Prostate gland (tissue), 2 donors: Measurements from ENCODE around the gene DHFR.

Experiments
- POLR2A ChIP-seq: fragments of 450-650 bp; IDR thresholded peaks from one replicate; pipeline ENCODE4 v1.6.1; 2016; ENCODE audit warnings: antibody characterized with exemption, mild to moderate bottlenecking
- POLR2AphosphoS5 ChIP-seq: sonication (generic); formaldehyde crosslinking; IDR thresholded peaks from one replicate; pipeline ENCODE4 v1.6.1; 2017; ENCODE audit warnings: antibody characterized with exemption
- TF ChIP-seq, protein P1 (sequence below), 4 experiments: fragments of 200-600 bp in 2 of 4; fragments of 450-650 bp in 2 of 4; sonication (generic) in 2 of 4; IDR thresholded peaks; 1 replicate in 3 of 4; 2 replicates in 1 of 4; pipeline ENCODE4 v1.5.1; 2016 to 2019; ENCODE audit warnings: antibody characterized with exemption in 4 of 4, mild to moderate bottlenecking in 2 of 4, moderate library complexity in 2 of 4

DNA sequence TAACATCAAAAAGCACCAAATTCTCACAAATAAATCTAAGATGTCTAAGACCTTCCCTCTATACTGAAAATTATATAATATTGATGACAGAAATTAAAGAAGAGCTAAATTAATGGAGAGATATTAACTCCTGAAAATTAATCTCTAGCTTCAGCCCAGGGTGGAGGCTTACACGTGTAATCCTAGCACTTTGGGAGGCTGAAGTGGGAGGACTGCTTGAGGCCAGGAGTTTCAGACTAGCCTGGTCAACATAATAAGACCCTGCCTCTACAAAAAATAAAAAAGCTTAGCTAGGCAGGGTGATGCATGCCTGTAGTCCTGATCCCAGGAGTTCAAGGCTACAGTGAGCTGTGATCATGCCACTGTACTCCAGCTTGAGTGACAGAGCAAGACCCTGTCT is 45.1 kb downstream of the DHFR start:
- TF ChIP-seq, protein P1, sequence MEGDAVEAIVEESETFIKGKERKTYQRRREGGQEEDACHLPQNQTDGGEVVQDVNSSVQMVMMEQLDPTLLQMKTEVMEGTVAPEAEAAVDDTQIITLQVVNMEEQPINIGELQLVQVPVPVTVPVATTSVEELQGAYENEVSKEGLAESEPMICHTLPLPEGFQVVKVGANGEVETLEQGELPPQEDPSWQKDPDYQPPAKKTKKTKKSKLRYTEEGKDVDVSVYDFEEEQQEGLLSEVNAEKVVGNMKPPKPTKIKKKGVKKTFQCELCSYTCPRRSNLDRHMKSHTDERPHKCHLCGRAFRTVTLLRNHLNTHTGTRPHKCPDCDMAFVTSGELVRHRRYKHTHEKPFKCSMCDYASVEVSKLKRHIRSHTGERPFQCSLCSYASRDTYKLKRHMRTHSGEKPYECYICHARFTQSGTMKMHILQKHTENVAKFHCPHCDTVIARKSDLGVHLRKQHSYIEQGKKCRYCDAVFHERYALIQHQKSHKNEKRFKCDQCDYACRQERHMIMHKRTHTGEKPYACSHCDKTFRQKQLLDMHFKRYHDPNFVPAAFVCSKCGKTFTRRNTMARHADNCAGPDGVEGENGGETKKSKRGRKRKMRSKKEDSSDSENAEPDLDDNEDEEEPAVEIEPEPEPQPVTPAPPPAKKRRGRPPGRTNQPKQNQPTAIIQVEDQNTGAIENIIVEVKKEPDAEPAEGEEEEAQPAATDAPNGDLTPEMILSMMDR (IDR thresholded peaks at IDR 0.05) = no peak
- TF ChIP-seq POLR2AphosphoS5 = no peak
- TF ChIP-seq POLR2A = no peak
